Fibroblast of pulmonary artery (primary cell): Measurements from ENCODE around the gene IPMK.

Source experiments
- DNase-seq: peaks from one replicate; pipeline ENCODE4 v3.0.0-alpha.2; 2010; ENCODE audit warnings: low read depth
- H3K4me3 ChIP-seq: replicated peaks from 2 replicates; pipeline ENCODE4 v1.5.1; 2011; ENCODE audit warnings: low read depth, mild to moderate bottlenecking, control low read depth, low read length, moderate library complexity
- CTCF ChIP-seq: IDR thresholded peaks from 2 replicates; pipeline ENCODE4 v1.5.1; 2011; ENCODE audit warnings: mild to moderate bottlenecking, control low read depth, low read length, inconsistent platforms; ENCODE audit errors: missing control alignments

Gene IPMK

GRCh38 chr10:58268454-58268945 is 806 bp upstream of the IPMK start:
- peak overlapping the region; percentile 83 for H3K4me3 ChIP-seq
- DNase-seq = no peak
- TF ChIP-seq CTCF = no peak

- no peak for TF ChIP-seq CTCF
Measured at GRCh38 chr10:58266826-58267712, 625 bp downstream of the IPMK start.

GRCh38 chr10:58266003-58266825 is 1.5 kb downstream of the IPMK start:
- DNase-seq = peak; percentile 73
- TF ChIP-seq CTCF = no peak

More at GRCh38 chr10:58266826-58267712, 625 bp downstream of the IPMK start:
- peak; percentile 68 for DNase-seq
- peak overlapping the region; percentile 83 for H3K4me3 ChIP-seq

GRCh38 chr10:58265249-58265648 is 2.4 kb downstream of the IPMK start:
- H3K4me3 ChIP-seq = peak overlapping the region; percentile 83
- no peak for TF ChIP-seq CTCF
- DNase-seq = no peak

More at GRCh38 chr10:58266003-58266825, 1.5 kb downstream of the IPMK start:
- H3K4me3 ChIP-seq = peak overlapping the region; percentile 83

GRCh38 chr10:58264780-58265179 is 2.9 kb downstream of the IPMK start:
- TF ChIP-seq CTCF = no peak
- peak overlapping the region; percentile 83 for H3K4me3 ChIP-seq
- DNase-seq = no peak

- DNase-seq = no peak
- no peak for TF ChIP-seq CTCF
- no peak overlapping the region for H3K4me3 ChIP-seq
Measured at GRCh38 chr10:58262766-58263165, 4.9 kb downstream of the IPMK start.
